ENCODE data around the gene RECK. TPM values are rescaled to one million over a fixed set of nuclear protein-coding genes. Genes with fewer than 3 reads are reported as not detected.
A peak's percentile ranks its signal among the peaks of the same experiment; 100 is the strongest.

Gene RECK
- total and polyA plus RNA-seq, 8 donors = 18.5 to 23.7 (median 22.6) TPM

DNA sequence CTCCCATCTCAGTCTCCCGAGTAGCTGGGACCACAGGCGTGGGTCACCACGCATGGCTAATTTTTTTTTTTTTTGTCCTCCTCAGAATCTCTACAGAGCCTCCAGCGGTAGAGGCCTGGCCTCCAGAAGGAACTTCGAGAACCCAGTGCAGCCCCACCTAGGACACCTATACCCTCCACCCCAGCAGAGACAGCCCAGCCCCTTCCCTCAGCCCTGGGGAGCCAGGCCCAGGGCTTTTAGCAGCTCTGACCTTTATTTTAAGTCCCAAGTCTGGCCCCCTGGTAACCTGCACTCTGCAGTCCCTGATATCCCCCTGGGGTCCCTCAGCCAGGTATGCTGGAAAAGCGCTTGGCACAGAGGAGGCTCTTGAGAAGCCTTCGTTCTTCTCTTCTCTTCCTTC is 105.0 kb downstream of the RECK start:
- peaks cover 18 to 100% of the 10 kb centered on the region in 2 donors for H3K4me1 ChIP-seq
- H3K27me3 ChIP-seq = peaks cover 0 to 5% of the 10 kb centered on the region in 2 donors
- H3K27ac ChIP-seq = peak overlapping the region in 1 of 2 donors; percentile 91
- intact Hi-C loops (cut with DNase I) = no loop called here
- no peaks in the 10 kb centered on the region for H3K9me3 ChIP-seq
- H3K4me3 ChIP-seq = no peak overlapping the region
- peaks cover 0 to 19% of the 10 kb centered on the region in 2 donors for H3K36me3 ChIP-seq
- DNase-seq = no peak
- no peak for ATAC-seq
- TF ChIP-seq, protein P1, sequence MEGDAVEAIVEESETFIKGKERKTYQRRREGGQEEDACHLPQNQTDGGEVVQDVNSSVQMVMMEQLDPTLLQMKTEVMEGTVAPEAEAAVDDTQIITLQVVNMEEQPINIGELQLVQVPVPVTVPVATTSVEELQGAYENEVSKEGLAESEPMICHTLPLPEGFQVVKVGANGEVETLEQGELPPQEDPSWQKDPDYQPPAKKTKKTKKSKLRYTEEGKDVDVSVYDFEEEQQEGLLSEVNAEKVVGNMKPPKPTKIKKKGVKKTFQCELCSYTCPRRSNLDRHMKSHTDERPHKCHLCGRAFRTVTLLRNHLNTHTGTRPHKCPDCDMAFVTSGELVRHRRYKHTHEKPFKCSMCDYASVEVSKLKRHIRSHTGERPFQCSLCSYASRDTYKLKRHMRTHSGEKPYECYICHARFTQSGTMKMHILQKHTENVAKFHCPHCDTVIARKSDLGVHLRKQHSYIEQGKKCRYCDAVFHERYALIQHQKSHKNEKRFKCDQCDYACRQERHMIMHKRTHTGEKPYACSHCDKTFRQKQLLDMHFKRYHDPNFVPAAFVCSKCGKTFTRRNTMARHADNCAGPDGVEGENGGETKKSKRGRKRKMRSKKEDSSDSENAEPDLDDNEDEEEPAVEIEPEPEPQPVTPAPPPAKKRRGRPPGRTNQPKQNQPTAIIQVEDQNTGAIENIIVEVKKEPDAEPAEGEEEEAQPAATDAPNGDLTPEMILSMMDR (IDR thresholded peaks at IDR 0.05) = no peak

DNA sequence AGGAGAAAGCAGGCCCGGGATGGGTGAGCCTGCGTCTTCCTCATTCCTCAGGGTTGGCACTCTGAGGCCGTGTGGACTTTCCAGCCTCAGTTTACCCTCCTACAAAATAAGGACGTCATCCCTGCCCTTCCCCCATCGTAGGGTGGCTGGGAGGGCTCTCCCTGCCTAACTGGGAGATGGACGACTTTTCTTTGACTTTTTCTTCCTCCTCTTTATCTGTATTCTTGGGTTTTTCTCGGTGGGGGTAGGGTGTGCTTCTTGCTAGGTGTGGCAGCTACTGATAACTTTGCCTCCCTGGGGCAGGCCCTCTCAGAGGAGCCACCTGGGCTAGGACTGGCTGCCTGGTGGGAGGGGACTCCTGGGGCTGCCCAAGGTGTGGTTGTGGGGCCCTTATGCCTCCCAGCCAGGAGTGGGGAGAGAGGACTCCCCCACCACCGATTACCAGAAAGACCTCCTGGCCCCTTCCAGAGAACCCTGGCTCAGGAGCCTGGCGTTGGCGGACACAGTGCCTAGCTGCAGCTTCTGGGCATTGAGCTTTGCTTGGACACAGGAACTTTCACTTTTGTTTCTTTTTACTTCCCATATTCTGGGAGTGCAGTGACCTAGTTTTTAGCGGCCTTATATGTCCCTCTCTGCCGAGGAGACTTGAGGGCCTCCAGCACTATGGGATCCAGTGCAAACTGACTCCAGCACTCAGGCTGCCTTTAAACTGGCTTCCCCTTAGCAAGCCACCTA is 106.0 kb downstream of the RECK start:
- DNase-seq = no peak
- peaks cover 10 to 100% of the 10 kb centered on the region in 2 donors for H3K4me1 ChIP-seq
- H3K27me3 ChIP-seq = peaks cover 0 to 5% of the 10 kb centered on the region in 2 donors
- intact Hi-C loops (cut with DNase I) = no loop called here
- TF ChIP-seq, protein P1 (IDR thresholded peaks at IDR 0.05) = no peak
- H3K36me3 ChIP-seq = peaks cover 0 to 21% of the 10 kb centered on the region in 2 donors
- H3K4me3 ChIP-seq = peak overlapping the region in 1 of 2 donors; percentile 22
- no peaks in the 10 kb centered on the region for H3K9me3 ChIP-seq
- peak overlapping the region; percentile 76 to 91 for H3K27ac ChIP-seq
- peak; percentile 71 for ATAC-seq

DNA sequence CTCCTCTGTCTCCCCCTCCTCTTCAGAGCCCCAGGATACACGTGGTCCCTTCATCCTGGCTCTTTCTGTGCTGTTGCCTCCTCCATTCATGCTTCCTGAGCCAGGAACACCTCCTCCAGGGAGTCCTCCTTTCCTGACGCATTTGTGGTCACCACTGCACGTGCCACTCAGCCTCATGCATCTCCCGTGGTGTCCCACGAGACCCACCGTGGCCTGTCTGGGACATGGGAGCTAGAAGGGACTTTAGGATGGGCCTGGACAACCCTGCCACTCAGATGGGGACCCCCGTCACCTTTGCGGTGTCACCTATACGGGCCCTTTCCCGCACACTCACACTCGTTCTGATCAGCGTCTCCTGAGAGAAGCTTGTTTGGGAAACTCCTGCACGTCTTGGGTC is 106.5 kb downstream of the RECK start:
- H3K36me3 ChIP-seq = peaks cover 0 to 27% of the 10 kb centered on the region in 2 donors
- H3K27me3 ChIP-seq = no peaks in the 10 kb centered on the region
- H3K27ac ChIP-seq = peak overlapping the region; percentile 76 to 91
- intact Hi-C loops (cut with DNase I) = no loop called here
- peaks cover 10 to 100% of the 10 kb centered on the region in 2 donors for H3K4me1 ChIP-seq
- H3K9me3 ChIP-seq = no peaks in the 10 kb centered on the region
- DNase-seq (no peak), ATAC-seq (no peak)
- H3K4me3 ChIP-seq = peak overlapping the region in 1 of 2 donors; percentile 22
- TF ChIP-seq, protein P1 (IDR thresholded peaks at IDR 0.05) = no peak

DNA sequence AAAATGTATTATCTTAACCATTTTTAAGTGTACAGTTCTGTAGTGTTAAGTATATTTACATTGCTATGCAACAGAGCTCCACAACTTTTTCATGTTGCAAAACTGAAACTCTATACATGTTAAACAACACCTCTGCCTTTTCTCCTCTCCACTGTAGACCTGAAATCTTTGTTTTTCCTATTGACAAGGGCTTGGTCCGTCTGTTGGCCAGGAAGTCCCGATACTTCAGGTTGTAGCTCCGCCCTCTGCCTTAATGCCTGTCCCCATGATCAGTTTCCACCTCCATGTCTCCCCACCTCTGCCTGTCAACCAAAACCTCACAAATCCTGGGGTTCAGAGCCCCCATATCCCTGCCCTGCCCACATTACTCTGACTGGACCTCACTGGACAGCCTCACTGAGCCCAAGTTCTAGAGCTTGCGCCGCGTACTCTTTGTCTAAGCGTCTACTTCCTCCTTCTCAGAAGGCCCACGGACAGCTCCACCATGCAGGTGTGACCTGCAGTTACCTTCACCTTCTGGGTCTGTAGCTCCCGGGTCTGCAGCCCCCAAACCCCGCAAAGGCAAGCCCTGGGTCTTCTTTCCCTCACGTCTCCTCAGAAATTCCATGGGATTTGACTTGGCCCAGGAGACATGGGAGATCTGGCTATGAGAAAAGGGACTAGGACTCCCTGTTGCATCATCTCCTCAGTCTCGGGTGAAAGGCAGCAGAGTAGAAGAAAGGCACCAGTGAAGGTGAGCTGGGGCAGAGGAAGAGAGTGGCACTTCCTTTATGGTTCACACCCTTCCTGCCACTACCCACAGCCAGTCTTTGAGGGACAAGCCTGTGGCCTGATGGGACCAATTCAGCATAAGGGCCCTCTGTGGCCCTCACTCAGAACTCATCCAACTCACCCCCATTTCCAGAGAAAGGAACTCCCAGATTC is 107.9 kb downstream of the RECK start:
- Histone ChIP-seq H3K27ac (peak overlapping the region; percentile 5 to 91), H3K9me3 (no peaks in the 10 kb centered on the region), H3K27me3 (no peaks in the 10 kb centered on the region), H3K4me1 (peaks cover 16 to 100% of the 10 kb centered on the region in 2 donors), H3K4me3 (no peak overlapping the region), H3K36me3 (peaks cover 0 to 33% of the 10 kb centered on the region in 2 donors)
- no peak for ATAC-seq
- intact Hi-C loops (cut with DNase I) = no loop called here
- no peak for DNase-seq
- TF ChIP-seq, protein P1 (IDR thresholded peaks at IDR 0.05) = no peak

DNA sequence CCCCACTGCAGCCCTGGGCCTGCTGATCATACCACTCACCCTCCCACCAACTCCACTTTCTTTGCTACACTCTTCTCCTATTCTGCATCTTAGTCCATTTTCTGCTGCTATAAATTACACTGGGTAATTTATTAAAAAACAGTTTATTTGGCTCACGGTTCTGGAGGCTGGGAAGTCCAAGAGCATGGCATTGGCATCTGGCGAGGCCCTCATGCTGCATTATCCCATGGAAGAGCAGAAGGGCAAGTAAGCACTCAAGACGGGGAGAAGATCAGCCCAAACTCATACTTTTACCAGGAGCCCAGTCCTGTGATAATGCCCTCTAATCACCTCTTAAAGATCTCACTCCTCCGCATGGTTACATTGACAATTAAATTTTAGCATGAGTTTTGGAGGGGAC is 109.3 kb downstream of the RECK start:
- DNase-seq = no peak
- Histone ChIP-seq H3K9me3 (no peaks in the 10 kb centered on the region), H3K27me3 (no peaks in the 10 kb centered on the region), H3K36me3 (peaks cover 0 to 41% of the 10 kb centered on the region in 2 donors), H3K4me1 (peaks cover 18 to 100% of the 10 kb centered on the region in 2 donors), H3K27ac (peak overlapping the region in 1 of 2 donors; percentile 91), H3K4me3 (no peak overlapping the region)
- TF ChIP-seq, protein P1 (IDR thresholded peaks at IDR 0.05) = no peak
- ATAC-seq = no peak
- intact Hi-C loops (cut with DNase I) = no loop called here

Data from left lung (tissue), 10 donors.